Measurements from ENCODE around the gene FXYD7. TPM values are rescaled to one million over a fixed set of nuclear protein-coding genes. Genes with fewer than 3 reads are reported as not detected.

FXYD7 gene
- total and polyA plus RNA-seq, 9 of the 15 experiments (the other 6 are each of a cell fraction or from before 2014, with no cell fraction given): 0.10 to 0.80 (median 0.31) TPM; not detected in 3

DNA sequence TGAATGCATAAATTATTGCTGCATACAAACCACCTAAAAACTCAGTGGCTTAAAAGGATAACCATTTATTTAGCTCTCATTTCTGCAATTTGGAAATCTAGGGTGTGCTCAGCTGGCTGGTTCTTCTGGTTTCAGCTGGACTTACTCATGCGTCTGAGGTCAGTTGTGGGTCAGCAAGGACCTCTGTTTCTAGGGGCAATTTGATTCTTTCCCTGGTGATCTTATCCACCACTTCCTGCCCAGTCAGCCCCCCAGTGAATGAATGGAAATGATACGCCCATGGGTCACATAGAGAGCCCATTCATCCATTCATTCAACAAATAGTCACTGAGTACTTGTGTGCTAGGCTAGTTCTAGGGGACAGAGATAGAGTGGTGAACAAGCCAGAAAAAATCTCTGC, 21.4 kb downstream of the FXYD7 start:
- no peaks in the 10 kb centered on the region for H3K9me1 ChIP-seq (ENCODE audit: control insufficient read depth, insufficient read depth, low read length)
- FAIRE-seq (peak; percentile 40), DNase-seq (ENCODE audit: extremely low read depth in 1 of 4, low spot score in 3 of 4) (peak in 1 of 4 experiments; percentile 71), ATAC-seq (no peak)
- H4K20me1 ChIP-seq (replicated peaks; ENCODE audit: control insufficient read depth, insufficient read depth, low read length): no peaks in the 10 kb centered on the region
- peak overlapping the region; percentile 20 for H3K4me2 ChIP-seq (ENCODE audit: insufficient read depth, low read length)
- POLR2A ChIA-PET: no interaction called here
- no peak overlapping the region for H3K4me3 ChIP-seq
- peak overlapping the region; percentile 77 for H3K27ac ChIP-seq (ENCODE audit: extremely low read depth, low read depth, low read length)
- peak overlapping the region in 1 of 2 experiments; percentile 39; a peak in 1 of 4 replicates for H3K9ac ChIP-seq (ENCODE audit: insufficient read depth in 1 of 2, low read depth in 2 of 2, low read length in 2 of 2)
- intact Hi-C loops (cut with micrococcal nuclease) (no loop called here), in situ Hi-C loops (cut with MboI) (no loop called here)
- H3K9me3 ChIP-seq (replicated peaks; ENCODE audit: control insufficient read depth, insufficient read depth, low read depth, low read length): no peaks in the 10 kb centered on the region
- H3K36me3 ChIP-seq (ENCODE audit: control insufficient read depth, insufficient read depth, low read length): peaks cover 98% of the 10 kb centered on the region
- H3K79me2 ChIP-seq (ENCODE audit: control insufficient read depth, insufficient read depth, low read length): peaks cover 40% of the 10 kb centered on the region
- no peaks in the 10 kb centered on the region; a peak in 1 of 5 replicates for H3K27me3 ChIP-seq (ENCODE audit: control insufficient read depth in 2 of 2, insufficient read depth in 2 of 2, low read length in 2 of 2)
- CTCF ChIA-PET (ENCODE audit: low intra/inter-chr PET ratio): no interaction called here
- no peak overlapping the region for H2AFZ ChIP-seq (ENCODE audit: low read depth, low read length)
- H3K4me1 ChIP-seq (replicated peaks in 1 of 2; ENCODE audit: control insufficient read depth in 2 of 2, insufficient read depth in 2 of 2, low read length in 2 of 2): peaks cover 54 to 67% of the 10 kb centered on the region in 2 experiments
- BruUV-seq (replicated peaks): no TSS peak
- WGBS (ENCODE audit: insufficient coverage, low coverage, missing lambda C conversion rate): 15% methylated on average over 2 of the region's 2 CpGs
- TF ChIP-seq ZNF197 (CRISPR knock-in tag; IDR thresholded peaks at IDR 0.05; ENCODE audit: low read depth) (0 out of 2 replicates have a peak, but pooled peaks have one; percentile 1), ZNF274 (IDR thresholded peaks at IDR 0.05; ENCODE audit: borderline replicate concordance, low read depth, low read length) (no peak), BRD9 (IDR thresholded peaks at IDR 0.05; ENCODE audit: low read depth, partially characterized antibody) (no peak), NCOA4 (IDR thresholded peaks at IDR 0.05; ENCODE audit: partially characterized antibody) (no peak), BRF2 (IDR thresholded peaks at IDR 0.05; ENCODE audit: borderline replicate concordance, insufficient read depth, insufficient read length) (no peak), MTF1 (CRISPR knock-in tag; IDR thresholded peaks at IDR 0.05; ENCODE audit: borderline replicate concordance) (no peak), ZNF75A (CRISPR knock-in tag; IDR thresholded peaks at IDR 0.05) (no peak), RBBP5 (IDR thresholded peaks at IDR 0.05; ENCODE audit: borderline replicate concordance, insufficient read depth, low read length, poor library complexity, severe bottlenecking) (no peak), CHAMP1 (IDR thresholded peaks at IDR 0.05) (no peak), NBN (IDR thresholded peaks at IDR 0.05; ENCODE audit: low read depth) (no peak), ZNF717 (CRISPR knock-in tag; IDR thresholded peaks at IDR 0.05) (no peak), SREBF2 (CRISPR knock-in tag; IDR thresholded peaks at IDR 0.05) (no peak)
- TF ChIP-seq, protein P1, sequence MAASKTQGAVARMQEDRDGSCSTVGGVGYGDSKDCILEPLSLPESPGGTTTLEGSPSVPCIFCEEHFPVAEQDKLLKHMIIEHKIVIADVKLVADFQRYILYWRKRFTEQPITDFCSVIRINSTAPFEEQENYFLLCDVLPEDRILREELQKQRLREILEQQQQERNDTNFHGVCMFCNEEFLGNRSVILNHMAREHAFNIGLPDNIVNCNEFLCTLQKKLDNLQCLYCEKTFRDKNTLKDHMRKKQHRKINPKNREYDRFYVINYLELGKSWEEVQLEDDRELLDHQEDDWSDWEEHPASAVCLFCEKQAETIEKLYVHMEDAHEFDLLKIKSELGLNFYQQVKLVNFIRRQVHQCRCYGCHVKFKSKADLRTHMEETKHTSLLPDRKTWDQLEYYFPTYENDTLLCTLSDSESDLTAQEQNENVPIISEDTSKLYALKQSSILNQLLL (CRISPR knock-in tag; IDR thresholded peaks at IDR 0.05; ENCODE audit: borderline replicate concordance): no peak
- TF ChIP-seq, protein P2, sequence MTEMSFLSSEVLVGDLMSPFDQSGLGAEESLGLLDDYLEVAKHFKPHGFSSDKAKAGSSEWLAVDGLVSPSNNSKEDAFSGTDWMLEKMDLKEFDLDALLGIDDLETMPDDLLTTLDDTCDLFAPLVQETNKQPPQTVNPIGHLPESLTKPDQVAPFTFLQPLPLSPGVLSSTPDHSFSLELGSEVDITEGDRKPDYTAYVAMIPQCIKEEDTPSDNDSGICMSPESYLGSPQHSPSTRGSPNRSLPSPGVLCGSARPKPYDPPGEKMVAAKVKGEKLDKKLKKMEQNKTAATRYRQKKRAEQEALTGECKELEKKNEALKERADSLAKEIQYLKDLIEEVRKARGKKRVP (CRISPR knock-in tag; IDR thresholded peaks at IDR 0.05): no peak
- TF ChIP-seq, protein P3, sequence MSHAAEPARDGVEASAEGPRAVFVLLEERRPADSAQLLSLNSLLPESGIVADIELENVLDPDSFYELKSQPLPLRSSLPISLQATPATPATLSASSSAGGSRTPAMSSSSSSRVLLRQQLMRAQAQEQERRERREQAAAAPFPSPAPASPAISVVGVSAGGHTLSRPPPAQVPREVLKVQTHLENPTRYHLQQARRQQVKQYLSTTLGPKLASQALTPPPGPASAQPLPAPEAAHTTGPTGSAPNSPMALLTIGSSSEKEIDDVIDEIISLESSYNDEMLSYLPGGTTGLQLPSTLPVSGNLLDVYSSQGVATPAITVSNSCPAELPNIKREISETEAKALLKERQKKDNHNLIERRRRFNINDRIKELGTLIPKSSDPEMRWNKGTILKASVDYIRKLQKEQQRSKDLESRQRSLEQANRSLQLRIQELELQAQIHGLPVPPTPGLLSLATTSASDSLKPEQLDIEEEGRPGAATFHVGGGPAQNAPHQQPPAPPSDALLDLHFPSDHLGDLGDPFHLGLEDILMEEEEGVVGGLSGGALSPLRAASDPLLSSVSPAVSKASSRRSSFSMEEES (CRISPR knock-in tag; IDR thresholded peaks at IDR 0.05): no peak
